ENCODE data around the gene FKBP6. TPM values are rescaled to one million over a fixed set of nuclear protein-coding genes. Genes with fewer than 3 reads are reported as not detected.
"Not testable (repeated sequence)": the region's sequence is repeated elsewhere in the genome, so short reads cannot be mapped to it uniquely, and the experiment has no call there.

FKBP6 gene
- total RNA-seq, 1 experiment from 2014 or later, result not detected

DNA sequence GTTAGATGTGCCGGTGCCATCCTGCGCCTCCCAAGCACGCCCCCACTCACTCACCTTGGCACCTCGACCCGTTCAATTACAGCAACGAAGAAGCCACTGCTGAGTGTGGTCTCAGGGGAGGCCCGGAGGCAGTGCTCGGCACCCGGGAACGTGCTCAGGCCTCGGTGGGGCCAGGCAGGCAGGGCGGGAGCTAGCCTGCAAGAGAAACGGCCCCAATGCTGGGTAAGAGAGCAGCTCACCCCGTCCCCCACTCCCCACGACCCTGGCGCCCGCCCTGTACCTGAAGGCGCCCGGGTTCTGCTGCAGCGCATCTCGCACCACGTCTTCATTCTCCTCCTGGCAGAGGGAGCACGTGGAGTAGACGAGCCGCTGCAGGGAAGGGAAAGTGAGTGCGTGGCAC, 24.4 kb upstream of the FKBP6 start:
- Histone ChIP-seq H3K9me3 (no peaks in the 10 kb centered on the region), H3K27me3 (replicated peaks; ENCODE audit: control insufficient read depth, insufficient read depth, low read length) (no peaks in the 10 kb centered on the region), H3K36me3 (ENCODE audit: control insufficient read depth, insufficient read depth, low read length) (no peaks in the 10 kb centered on the region), H3K4me3 (ENCODE audit: low read depth, low read length) (no peak overlapping the region), H3K4me1 (no peaks in the 10 kb centered on the region)
- H3K36me3 Mint-ChIP-seq (ENCODE audit: insufficient read depth, unreplicated experiment), result peaks cover 50% of the 10 kb centered on the region
- no peak overlapping the region for H3K27ac Mint-ChIP-seq (ENCODE audit: unreplicated experiment)
- H3K4me1 Mint-ChIP-seq (ENCODE audit: low read depth, unreplicated experiment), result peaks cover 19% of the 10 kb centered on the region
- TF ChIP-seq, protein P1, sequence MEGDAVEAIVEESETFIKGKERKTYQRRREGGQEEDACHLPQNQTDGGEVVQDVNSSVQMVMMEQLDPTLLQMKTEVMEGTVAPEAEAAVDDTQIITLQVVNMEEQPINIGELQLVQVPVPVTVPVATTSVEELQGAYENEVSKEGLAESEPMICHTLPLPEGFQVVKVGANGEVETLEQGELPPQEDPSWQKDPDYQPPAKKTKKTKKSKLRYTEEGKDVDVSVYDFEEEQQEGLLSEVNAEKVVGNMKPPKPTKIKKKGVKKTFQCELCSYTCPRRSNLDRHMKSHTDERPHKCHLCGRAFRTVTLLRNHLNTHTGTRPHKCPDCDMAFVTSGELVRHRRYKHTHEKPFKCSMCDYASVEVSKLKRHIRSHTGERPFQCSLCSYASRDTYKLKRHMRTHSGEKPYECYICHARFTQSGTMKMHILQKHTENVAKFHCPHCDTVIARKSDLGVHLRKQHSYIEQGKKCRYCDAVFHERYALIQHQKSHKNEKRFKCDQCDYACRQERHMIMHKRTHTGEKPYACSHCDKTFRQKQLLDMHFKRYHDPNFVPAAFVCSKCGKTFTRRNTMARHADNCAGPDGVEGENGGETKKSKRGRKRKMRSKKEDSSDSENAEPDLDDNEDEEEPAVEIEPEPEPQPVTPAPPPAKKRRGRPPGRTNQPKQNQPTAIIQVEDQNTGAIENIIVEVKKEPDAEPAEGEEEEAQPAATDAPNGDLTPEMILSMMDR (IDR thresholded peaks at IDR 0.05; ENCODE audit: insufficient read depth in 1 of 2, low read depth in 1 of 2, low read length in 1 of 2, severe bottlenecking in 1 of 2, unreplicated experiment in 1 of 2), result no peak
- intact Hi-C loops (cut with micrococcal nuclease; ENCODE audit: unreplicated experiment), result no loop called here
- CTCF ChIA-PET, result no interaction called here
- no peak overlapping the region for H3K4me3 Mint-ChIP-seq (ENCODE audit: unreplicated experiment)
- DNase-seq, result peak in 1 of 2 experiments; percentile 3
- H3K27me3 Mint-ChIP-seq (ENCODE audit: insufficient read depth, unreplicated experiment), result no peaks in the 10 kb centered on the region
- H3K9me3 Mint-ChIP-seq (ENCODE audit: unreplicated experiment), result no peaks in the 10 kb centered on the region
- POLR2A ChIA-PET, result no interaction called here
- BruUV-seq (replicated peaks), result no TSS peak

DNA sequence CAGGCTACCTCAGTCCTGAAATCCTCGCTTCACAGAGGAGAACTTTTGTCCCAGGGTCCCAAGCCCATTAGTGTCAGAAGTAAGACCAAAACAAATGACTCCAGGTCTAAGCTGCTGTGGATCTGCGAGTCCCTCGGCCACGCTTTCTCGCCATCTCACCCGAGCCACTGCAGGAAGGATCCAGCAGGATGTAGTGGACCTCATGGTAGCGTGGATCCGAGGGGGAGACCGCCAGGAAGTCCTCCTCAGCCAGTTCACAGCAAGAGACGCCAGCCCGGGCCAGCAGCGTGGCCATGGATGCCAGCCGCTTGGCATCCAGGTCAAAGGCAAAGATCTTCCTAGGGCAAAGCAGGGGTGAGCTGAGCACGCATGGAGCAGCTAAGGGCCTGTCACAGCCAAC, 23.9 kb upstream of the FKBP6 start:
- no TSS peak for BruUV-seq (replicated peaks)
- TF ChIP-seq, protein P1 (IDR thresholded peaks at IDR 0.05; ENCODE audit: insufficient read depth in 1 of 2, low read depth in 1 of 2, low read length in 1 of 2, severe bottlenecking in 1 of 2, unreplicated experiment in 1 of 2), result no peak
- no peaks in the 10 kb centered on the region for H3K27me3 Mint-ChIP-seq (ENCODE audit: insufficient read depth, unreplicated experiment)
- no peaks in the 10 kb centered on the region for H3K9me3 Mint-ChIP-seq (ENCODE audit: unreplicated experiment)
- H3K4me1 ChIP-seq, result no peaks in the 10 kb centered on the region
- H3K9me3 ChIP-seq, result no peaks in the 10 kb centered on the region
- H3K4me3 Mint-ChIP-seq (ENCODE audit: unreplicated experiment), result no peak overlapping the region
- no peak overlapping the region for H3K27ac Mint-ChIP-seq (ENCODE audit: unreplicated experiment)
- intact Hi-C loops (cut with micrococcal nuclease; ENCODE audit: unreplicated experiment), result no loop called here
- no peaks in the 10 kb centered on the region for H3K36me3 ChIP-seq (ENCODE audit: control insufficient read depth, insufficient read depth, low read length)
- no peaks in the 10 kb centered on the region for H3K27me3 ChIP-seq (replicated peaks; ENCODE audit: control insufficient read depth, insufficient read depth, low read length)
- H3K4me1 Mint-ChIP-seq (ENCODE audit: low read depth, unreplicated experiment), result peaks cover 19% of the 10 kb centered on the region
- H3K36me3 Mint-ChIP-seq (ENCODE audit: insufficient read depth, unreplicated experiment), result peaks cover 55% of the 10 kb centered on the region
- DNase-seq, result peak in 1 of 2 experiments; percentile 15
- CTCF ChIA-PET, result no interaction called here
- H3K4me3 ChIP-seq (ENCODE audit: low read depth, low read length), result no peak overlapping the region
- POLR2A ChIA-PET, result no interaction called here

DNA sequence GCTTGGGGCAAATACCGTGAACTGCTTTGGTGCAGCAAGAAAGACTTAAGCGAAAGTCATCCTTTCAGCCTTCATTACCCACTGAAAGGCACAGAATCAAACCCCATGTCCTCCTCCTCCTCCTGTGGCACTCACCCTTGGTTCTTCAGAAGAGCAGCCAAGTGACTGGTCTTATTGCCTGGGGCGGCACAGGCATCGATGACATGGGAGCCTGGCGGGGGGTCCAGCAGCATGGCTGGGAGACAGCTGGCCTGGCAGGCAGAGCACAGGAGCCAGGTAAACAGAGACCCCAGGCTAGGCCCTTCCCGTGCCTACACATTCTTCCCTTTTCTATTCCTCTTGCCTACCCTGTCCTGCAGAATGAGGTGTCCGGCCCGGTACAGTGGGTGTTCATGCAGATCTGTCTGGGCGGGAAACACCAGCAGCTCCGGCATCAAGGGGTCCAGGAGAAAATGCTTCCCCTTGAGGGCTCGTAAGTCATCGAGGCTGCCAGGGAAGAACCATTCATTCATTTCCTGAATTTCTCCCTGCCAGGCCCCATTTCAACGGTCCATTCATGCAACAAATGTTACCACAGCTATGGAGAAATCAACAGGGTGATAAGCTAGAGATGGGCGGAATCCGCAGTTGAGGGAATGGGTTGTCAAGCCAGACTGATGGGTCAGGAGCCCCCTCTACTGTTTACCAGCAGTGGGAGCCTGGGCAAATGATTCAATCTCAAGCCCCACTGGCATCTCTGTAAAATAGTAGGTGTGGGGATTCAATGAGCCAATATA, 23.2 kb upstream of the FKBP6 start:
- Mint-ChIP-seq H3K36me3 (ENCODE audit: insufficient read depth, unreplicated experiment) (peaks cover 62% of the 10 kb centered on the region), H3K4me1 (ENCODE audit: low read depth, unreplicated experiment) (peaks cover 19% of the 10 kb centered on the region)
- BruUV-seq (replicated peaks); H3K4me1 ChIP-seq; H3K27me3 Mint-ChIP-seq (ENCODE audit: insufficient read depth, unreplicated experiment); H3K4me3 Mint-ChIP-seq (ENCODE audit: unreplicated experiment); H3K4me3 ChIP-seq (ENCODE audit: low read depth, low read length); intact Hi-C loops (cut with micrococcal nuclease; ENCODE audit: unreplicated experiment); POLR2A ChIA-PET; H3K36me3 ChIP-seq (ENCODE audit: control insufficient read depth, insufficient read depth, low read length); H3K9me3 ChIP-seq; H3K27ac Mint-ChIP-seq (ENCODE audit: unreplicated experiment); H3K27me3 ChIP-seq (replicated peaks; ENCODE audit: control insufficient read depth, insufficient read depth, low read length); H3K9me3 Mint-ChIP-seq (ENCODE audit: unreplicated experiment); CTCF ChIA-PET: not testable (repeated sequence)
- peak in 1 of 2 experiments; percentile 17 for DNase-seq
